ENCODE results near the gene CCDC57.

DNA sequence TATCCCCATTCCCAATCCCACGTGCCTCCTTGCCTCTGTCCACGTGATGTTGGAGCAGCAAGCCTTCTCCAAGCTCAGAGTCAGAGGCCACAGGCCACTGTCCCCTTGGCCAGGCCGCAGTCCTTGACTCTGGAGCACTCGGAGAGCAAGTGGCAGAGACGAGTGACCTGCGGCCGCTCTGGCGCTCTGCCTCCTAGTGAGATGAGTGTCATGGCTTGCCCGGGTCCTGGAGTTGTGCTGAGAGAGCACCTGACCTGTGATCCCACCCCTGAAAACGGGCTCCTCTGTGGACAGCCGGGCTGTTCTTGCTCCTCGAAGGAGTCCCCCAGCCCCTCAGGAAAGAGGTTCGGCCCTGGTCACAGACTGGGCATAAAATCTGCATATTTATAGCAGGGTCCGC is 104.6 kb downstream of the CCDC57 start:
- TF ChIP-seq EP300 (IDR thresholded peaks at IDR 0.05) (no peak), POLR2A (IDR thresholded peaks at IDR 0.05) (no peak), POLR2AphosphoS5 (IDR thresholded peaks at IDR 0.05) (no peak)
- TF ChIP-seq, protein P1, sequence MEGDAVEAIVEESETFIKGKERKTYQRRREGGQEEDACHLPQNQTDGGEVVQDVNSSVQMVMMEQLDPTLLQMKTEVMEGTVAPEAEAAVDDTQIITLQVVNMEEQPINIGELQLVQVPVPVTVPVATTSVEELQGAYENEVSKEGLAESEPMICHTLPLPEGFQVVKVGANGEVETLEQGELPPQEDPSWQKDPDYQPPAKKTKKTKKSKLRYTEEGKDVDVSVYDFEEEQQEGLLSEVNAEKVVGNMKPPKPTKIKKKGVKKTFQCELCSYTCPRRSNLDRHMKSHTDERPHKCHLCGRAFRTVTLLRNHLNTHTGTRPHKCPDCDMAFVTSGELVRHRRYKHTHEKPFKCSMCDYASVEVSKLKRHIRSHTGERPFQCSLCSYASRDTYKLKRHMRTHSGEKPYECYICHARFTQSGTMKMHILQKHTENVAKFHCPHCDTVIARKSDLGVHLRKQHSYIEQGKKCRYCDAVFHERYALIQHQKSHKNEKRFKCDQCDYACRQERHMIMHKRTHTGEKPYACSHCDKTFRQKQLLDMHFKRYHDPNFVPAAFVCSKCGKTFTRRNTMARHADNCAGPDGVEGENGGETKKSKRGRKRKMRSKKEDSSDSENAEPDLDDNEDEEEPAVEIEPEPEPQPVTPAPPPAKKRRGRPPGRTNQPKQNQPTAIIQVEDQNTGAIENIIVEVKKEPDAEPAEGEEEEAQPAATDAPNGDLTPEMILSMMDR (IDR thresholded peaks at IDR 0.05), result no peak

Data from stomach (tissue), 4 donors.